ENCODE data around the gene NADSYN1.
"Not testable (repeated sequence)": the region's sequence is repeated elsewhere in the genome, so short reads cannot be mapped to it uniquely, and the experiment has no call there.

The NADSYN1 gene

DNA sequence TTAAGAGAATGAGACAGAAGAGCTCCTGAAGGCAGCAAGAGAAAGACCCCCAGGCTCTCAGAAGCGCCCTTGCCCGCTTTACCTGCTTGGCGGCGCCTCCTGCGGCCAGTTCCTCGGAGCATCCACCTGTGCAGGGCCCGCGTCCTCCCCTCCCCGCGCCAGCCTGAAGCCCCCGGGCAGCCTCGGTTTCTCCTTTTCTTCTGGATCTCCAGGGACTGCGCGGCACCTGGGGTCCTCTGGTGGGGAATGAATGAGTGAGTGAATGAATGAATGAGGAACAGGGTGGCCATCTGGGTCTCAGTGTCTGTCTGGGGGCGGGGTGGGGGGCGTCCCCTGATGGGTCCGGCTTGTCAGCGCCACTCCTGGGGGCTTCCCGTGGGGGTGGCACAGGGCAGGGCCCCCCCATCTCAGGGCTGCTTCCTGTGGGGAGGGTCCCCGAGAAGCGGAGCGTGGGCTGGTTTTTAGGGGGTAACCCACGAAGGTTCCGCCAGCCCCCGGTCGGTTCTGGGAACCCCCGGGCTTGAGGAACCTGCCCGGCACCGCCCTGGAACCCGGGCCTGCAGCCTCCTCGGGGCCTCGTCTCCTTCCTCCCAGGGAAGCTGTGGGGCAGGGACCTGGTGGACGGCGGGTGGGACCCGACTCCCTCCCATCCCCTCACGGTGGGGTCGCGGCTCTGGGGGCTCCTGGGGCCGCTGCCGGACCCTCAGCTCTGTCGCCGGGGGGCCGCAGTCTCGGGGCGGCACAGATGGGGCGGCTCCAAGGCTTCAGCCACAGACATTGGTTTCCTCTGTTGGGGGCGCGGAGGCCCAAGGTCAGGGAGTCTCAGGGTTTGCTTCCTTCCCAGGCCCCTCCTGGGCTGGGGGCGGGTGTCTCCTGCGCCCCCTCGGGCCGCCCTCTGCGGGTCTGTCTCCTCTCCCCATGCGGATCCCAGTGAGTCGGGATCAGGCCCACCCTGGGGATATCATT is 65.8 kb downstream of the NADSYN1 start:
- H3K4me3 ChIP-seq (ENCODE audit: low read depth, low read length): no peak overlapping the region
- no peak for TF ChIP-seq CTCF (IDR thresholded peaks at IDR 0.05; ENCODE audit: insufficient read depth, low read depth, low read length, missing control alignments)
- no peak for DNase-seq (ENCODE audit: low read depth)

- DNase-seq (ENCODE audit: low read depth): no peak
- no peak for TF ChIP-seq CTCF (IDR thresholded peaks at IDR 0.05; ENCODE audit: insufficient read depth, low read depth, low read length, missing control alignments)
- H3K4me3 ChIP-seq (ENCODE audit: low read depth, low read length): no peak overlapping the region
Measured at GRCh38 chr11:71519546-71519945, 66.5 kb downstream of the NADSYN1 start.

- DNase-seq (ENCODE audit: low read depth): no peak
- no peak overlapping the region for H3K4me3 ChIP-seq (ENCODE audit: low read depth, low read length)
- TF ChIP-seq CTCF (IDR thresholded peaks at IDR 0.05; ENCODE audit: insufficient read depth, low read depth, low read length, missing control alignments): no peak
Measured at GRCh38 chr11:71525188-71525937, 72.4 kb downstream of the NADSYN1 start.

DNA sequence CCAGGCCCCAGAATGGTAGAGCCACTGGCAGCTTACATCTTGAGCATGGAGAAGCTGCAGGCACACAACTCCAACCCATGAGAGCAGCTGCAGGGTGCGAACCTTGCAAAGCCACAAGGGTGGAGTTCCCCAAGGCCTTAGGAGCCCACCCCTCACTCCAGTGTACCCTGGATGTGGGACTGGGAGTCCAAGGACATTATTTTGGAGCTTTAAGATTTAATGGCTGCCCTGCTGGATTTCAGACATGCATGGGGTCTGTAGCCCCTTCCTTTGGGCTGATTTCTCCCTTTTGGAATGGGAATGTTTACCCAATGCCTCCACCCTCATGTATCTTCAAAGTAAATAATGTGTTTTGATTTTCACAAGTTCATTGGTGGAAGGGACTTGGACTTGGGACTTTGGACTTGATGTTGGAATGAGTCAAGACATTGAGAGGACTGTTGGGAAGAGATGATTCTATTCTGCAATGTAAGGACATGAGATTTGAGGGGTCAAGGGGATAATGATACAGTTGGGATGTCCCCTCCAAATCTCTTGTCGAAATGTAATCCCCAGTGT is 73.0 kb downstream of the NADSYN1 start:
- no peak for TF ChIP-seq CTCF (IDR thresholded peaks at IDR 0.05; ENCODE audit: insufficient read depth, low read depth, low read length, missing control alignments)
- no peak overlapping the region for H3K4me3 ChIP-seq (ENCODE audit: low read depth, low read length)

DNA sequence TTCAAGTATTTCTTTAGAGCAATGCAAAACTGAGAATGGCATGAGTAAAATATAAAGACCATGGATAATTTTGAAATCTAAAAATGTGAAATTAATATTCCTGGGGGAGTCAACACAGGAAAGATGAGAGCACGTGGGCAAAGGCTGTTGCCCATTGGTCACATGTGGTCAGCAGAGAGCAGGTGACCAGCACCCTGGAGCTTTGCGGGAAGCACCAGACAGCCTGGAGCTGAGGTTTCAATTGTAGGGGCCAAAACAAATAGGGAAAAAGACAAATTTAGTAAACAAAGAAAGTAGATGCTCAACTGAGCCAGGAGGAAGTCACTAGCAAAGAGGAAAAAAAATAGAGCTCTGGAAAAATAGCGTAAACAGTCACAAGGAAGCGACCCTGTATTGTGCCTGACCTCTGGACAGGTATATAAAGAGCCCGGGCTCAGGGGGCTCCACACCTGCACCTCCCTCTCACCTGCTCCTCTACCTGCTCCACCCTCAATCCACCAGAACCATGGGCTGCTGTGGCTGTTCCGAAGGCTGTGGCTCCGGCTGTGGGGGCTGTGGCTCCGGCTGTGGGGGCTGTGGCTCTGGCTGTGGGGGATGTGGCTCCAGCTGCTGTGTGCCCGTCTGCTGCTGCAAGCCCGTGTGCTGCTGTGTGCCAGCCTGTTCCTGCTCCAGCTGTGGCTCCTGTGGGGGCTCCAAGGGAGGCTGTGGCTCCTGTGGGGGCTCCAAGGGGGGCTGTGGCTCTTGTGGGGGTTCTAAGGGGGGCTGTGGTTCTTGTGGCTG is 74.0 kb downstream of the NADSYN1 start, which contains the start of gene KRTAP5-7:
TSS of gene KRTAP5-7 (plus strand) at position 472 of the 780 bp plus-strand sequence. CDS start at position 506, 34 bp downstream.
- DNase-seq (ENCODE audit: low read depth); H3K4me3 ChIP-seq (ENCODE audit: low read depth, low read length): not testable (repeated sequence)

More for the DNA sequence above, 73.0 kb downstream of the NADSYN1 start:
- no peak for DNase-seq (ENCODE audit: low read depth)

DNA sequence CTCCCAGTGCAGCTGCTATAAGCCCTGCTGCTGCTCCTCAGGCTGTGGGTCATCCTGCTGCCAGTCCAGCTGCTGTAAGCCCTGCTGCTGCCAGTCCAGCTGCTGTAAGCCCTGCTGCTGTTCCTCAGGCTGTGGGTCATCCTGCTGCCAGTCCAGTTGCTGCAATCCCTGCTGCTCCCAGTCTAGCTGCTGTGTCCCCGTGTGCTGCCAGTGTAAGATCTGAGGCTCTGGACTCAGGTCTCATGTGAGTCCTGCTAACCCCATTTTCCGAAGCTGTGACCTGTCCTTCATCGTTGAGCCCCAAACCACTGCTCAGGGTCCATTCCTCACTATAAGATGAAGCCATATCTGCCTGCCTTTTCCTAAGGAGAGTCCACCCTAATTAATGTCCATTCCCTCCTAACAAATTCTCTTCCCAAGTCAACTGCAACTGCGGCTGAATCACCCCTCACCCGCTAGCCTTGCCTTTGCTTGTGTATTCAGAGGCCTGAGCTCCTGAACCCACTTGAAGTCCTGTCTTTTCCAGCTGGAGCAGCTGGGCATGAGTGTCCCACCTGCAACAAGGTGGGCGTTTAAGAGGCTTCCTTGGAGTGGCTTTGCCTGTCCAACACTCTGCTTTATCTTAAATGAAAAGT is 74.7 kb downstream of the NADSYN1 start:
- no peak for DNase-seq (ENCODE audit: low read depth)
- no peak overlapping the region for H3K4me3 ChIP-seq (ENCODE audit: low read depth, low read length)
- TF ChIP-seq CTCF (IDR thresholded peaks at IDR 0.05; ENCODE audit: insufficient read depth, low read depth, low read length, missing control alignments): no peak
